Measurements from ENCODE around the gene SAAL1. TPM values are rescaled to one million over a fixed set of nuclear protein-coding genes. Genes with fewer than 3 reads are reported as not detected.

The SAAL1 gene
- total RNA-seq, 1 experiment from 2014 or later, result 32.1 TPM

DNA sequence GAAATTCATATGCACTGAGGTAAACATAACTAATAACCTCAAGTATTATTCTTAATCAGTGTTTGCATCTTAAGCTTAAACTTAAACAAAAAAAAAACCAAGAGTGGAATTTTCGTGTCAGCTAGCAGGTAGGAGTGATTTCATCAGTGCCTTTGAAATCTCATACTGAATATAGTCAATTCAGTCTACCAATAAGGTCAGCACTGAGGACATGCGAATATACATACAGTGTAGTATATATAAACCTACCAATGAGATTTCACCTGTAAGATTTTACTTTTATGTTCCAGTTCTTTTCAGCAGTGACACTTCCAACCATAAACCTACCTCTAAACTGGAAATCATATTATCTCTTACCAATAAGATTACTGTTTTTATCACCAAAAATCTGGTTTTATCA is 27.0 kb downstream of the SAAL1 start:
- TF ChIP-seq EZH2 (IDR thresholded peaks at IDR 0.05; ENCODE audit: low read depth) (no peak), CTCF (conservative IDR thresholded peaks at IDR 0.05) (no peak)

GRCh38 chr11:18075444-18075843 is 30.4 kb downstream of the SAAL1 start:
- CTCF ChIA-PET, result no interaction called here

More for the DNA sequence above, 27.0 kb downstream of the SAAL1 start:
- no peaks in the 10 kb centered on the region for H3K79me2 ChIP-seq (ENCODE audit: low read depth)
- no peaks in the 10 kb centered on the region for H3K4me1 ChIP-seq (replicated peaks; ENCODE audit: insufficient read depth)
- no TSS peak for BruUV-seq (replicated peaks)
- CTCF ChIA-PET, result no interaction called here
- no peaks in the 10 kb centered on the region for H3K9me2 ChIP-seq (ENCODE audit: insufficient read depth)
- peaks cover 12% of the 10 kb centered on the region for H3K36me3 ChIP-seq (ENCODE audit: low read depth)
- no peak for DNase-seq
- no peaks in the 10 kb centered on the region for H3K9me3 ChIP-seq (ENCODE audit: insufficient read depth, low read depth)
- H3K27ac ChIP-seq, result no peak overlapping the region
- no peaks in the 10 kb centered on the region for H3F3A ChIP-seq (ENCODE audit: insufficient read depth, low read depth)
- H4K20me1 ChIP-seq (ENCODE audit: insufficient read depth), result no peaks in the 10 kb centered on the region
- H2AFZ ChIP-seq, result no peak overlapping the region
- no peaks in the 10 kb centered on the region for H3K27me3 ChIP-seq (ENCODE audit: insufficient read depth, low read depth)
- POLR2A ChIA-PET (ENCODE audit: unreplicated experiment), result no interaction called here
- intact Hi-C loops (cut with micrococcal nuclease; ENCODE audit: unreplicated experiment), result no loop called here
- H3K4me2 ChIP-seq, result no peak overlapping the region
- no peak overlapping the region for H3K4me3 ChIP-seq

GRCh38 chr11:18071098-18071705 is 34.7 kb downstream of the SAAL1 start:
- intact Hi-C loops (cut with micrococcal nuclease; ENCODE audit: unreplicated experiment), result no loop called here
- Histone ChIP-seq H3F3A (ENCODE audit: insufficient read depth, low read depth) (no peaks in the 10 kb centered on the region), H3K4me3 (no peak overlapping the region), H3K4me1 (replicated peaks; ENCODE audit: insufficient read depth) (no peaks in the 10 kb centered on the region), H3K27ac (no peak overlapping the region), H2AFZ (no peak overlapping the region), H3K9me3 (ENCODE audit: insufficient read depth, low read depth) (no peaks in the 10 kb centered on the region), H4K20me1 (ENCODE audit: insufficient read depth) (no peaks in the 10 kb centered on the region), H3K79me2 (ENCODE audit: low read depth) (no peaks in the 10 kb centered on the region), H3K9me2 (ENCODE audit: insufficient read depth) (no peaks in the 10 kb centered on the region), H3K27me3 (ENCODE audit: insufficient read depth, low read depth) (no peaks in the 10 kb centered on the region), H3K36me3 (ENCODE audit: low read depth) (no peaks in the 10 kb centered on the region), H3K4me2 (no peak overlapping the region)
- POLR2A ChIA-PET (ENCODE audit: unreplicated experiment), result no interaction called here
- BruUV-seq (replicated peaks), result no TSS peak
- no peak for DNase-seq
- CTCF ChIA-PET, result no interaction called here
- TF ChIP-seq CTCF (conservative IDR thresholded peaks at IDR 0.05) (no peak), EZH2 (IDR thresholded peaks at IDR 0.05; ENCODE audit: low read depth) (no peak)

More at GRCh38 chr11:18075444-18075843, 30.4 kb downstream of the SAAL1 start:
- Histone ChIP-seq H3K27me3 (ENCODE audit: insufficient read depth, low read depth) (no peaks in the 10 kb centered on the region), H3K36me3 (ENCODE audit: low read depth) (peaks cover 6% of the 10 kb centered on the region; the same call in 1 of the 2 replicates), H3K4me2 (no peak overlapping the region), H4K20me1 (ENCODE audit: insufficient read depth) (no peaks in the 10 kb centered on the region), H3K27ac (no peak overlapping the region), H3K4me1 (replicated peaks; ENCODE audit: insufficient read depth) (no peaks in the 10 kb centered on the region), H2AFZ (no peak overlapping the region), H3K9me3 (ENCODE audit: insufficient read depth, low read depth) (no peaks in the 10 kb centered on the region), H3K4me3 (no peak overlapping the region), H3F3A (ENCODE audit: insufficient read depth, low read depth) (no peaks in the 10 kb centered on the region), H3K79me2 (ENCODE audit: low read depth) (no peaks in the 10 kb centered on the region), H3K9me2 (ENCODE audit: insufficient read depth) (no peaks in the 10 kb centered on the region)
- DNase-seq, result no peak
- TF ChIP-seq EZH2 (IDR thresholded peaks at IDR 0.05; ENCODE audit: low read depth), result no peak
- no peak for TF ChIP-seq CTCF (conservative IDR thresholded peaks at IDR 0.05)
- intact Hi-C loops (cut with micrococcal nuclease; ENCODE audit: unreplicated experiment), result no loop called here
- POLR2A ChIA-PET (ENCODE audit: unreplicated experiment), result no interaction called here
- BruUV-seq (replicated peaks), result no TSS peak

Data from PC-9 (cell line).